Keratinocyte (primary cell): ENCODE results near the gene GALNT2. TPM values are rescaled to one million over a fixed set of nuclear protein-coding genes. Genes with fewer than 3 reads are reported as not detected.

ENCODE experiments used
- DNase-seq: peaks from one replicate; pipeline ENCODE4 v3.0.0-alpha.2; 2011; ENCODE audit warnings: low read depth, missing footprints, low spot score
- FAIRE-seq: peaks from 2 replicates; lab custom pipeline; 2011; peaks lifted over from hg19 to GRCh38; lab: Jason Lieb, UNC
- H2AFZ ChIP-seq: 2 replicates; pipeline ENCODE4 v1.6.0; 2012; ENCODE audit warnings: low read length, control low read depth, inconsistent platforms; ENCODE audit not compliant: control insufficient read depth
- H3K27ac ChIP-seq: 2 replicates; pipeline ENCODE4 v1.5.1; 2011; ENCODE audit warnings: low read length; ENCODE audit not compliant: control insufficient read depth, insufficient read depth
- H3K27me3 ChIP-seq: 3 replicates; pipeline ENCODE4 v1.6.0; 2011; ENCODE audit warnings: low read length; ENCODE audit not compliant: control insufficient read depth, insufficient read depth; ENCODE audit errors: extremely low read depth
- H3K36me3 ChIP-seq, 2 experiments: 2 replicates in 1 of 2; 3 replicates in 1 of 2; pipeline ENCODE4 v1.5.1; 2011; ENCODE audit warnings: low read length in 2 of 2, mild to moderate bottlenecking in 1 of 2; ENCODE audit not compliant: control insufficient read depth in 2 of 2, insufficient read depth in 2 of 2; ENCODE audit errors: extremely low read depth in 1 of 2
- H3K4me1 ChIP-seq: 3 replicates; pipeline ENCODE4 v1.5.1; 2011; ENCODE audit warnings: low read length; ENCODE audit not compliant: control insufficient read depth, insufficient read depth; ENCODE audit errors: extremely low read depth
- H3K4me2 ChIP-seq: 3 replicates; pipeline ENCODE4 v1.6.0; 2011; ENCODE audit warnings: low read depth, low read length; ENCODE audit not compliant: control insufficient read depth, insufficient read depth; ENCODE audit errors: extremely low read depth
- H3K4me3 ChIP-seq, 3 experiments: fragments of 200-600 bp in 1 of 3; sonication (generic) in 1 of 3; 2 replicates in 2 of 3; 3 replicates in 1 of 3; pipeline ENCODE4 v1.5.1; 2011 to 2016; ENCODE audit warnings: low read length in 3 of 3, mild to moderate bottlenecking in 3 of 3, control low read depth in 2 of 3, inconsistent platforms in 1 of 3, low read depth in 1 of 3, mixed read lengths in 1 of 3, mixed run types in 1 of 3, moderate library complexity in 1 of 3; ENCODE audit not compliant: control insufficient read depth in 2 of 3, insufficient read depth in 2 of 3; ENCODE audit errors: extremely low read depth in 1 of 3
- H3K79me2 ChIP-seq: 2 replicates; pipeline ENCODE4 v1.6.0; 2012; ENCODE audit warnings: low read length; ENCODE audit not compliant: control insufficient read depth, insufficient read depth
- H3K9ac ChIP-seq: 3 replicates; pipeline ENCODE4 v1.6.0; 2011; ENCODE audit warnings: low read length; ENCODE audit not compliant: control insufficient read depth, insufficient read depth; ENCODE audit errors: extremely low read depth
- H3K9me1 ChIP-seq: 3 replicates; pipeline ENCODE4 v1.6.0; 2011; ENCODE audit warnings: low read length; ENCODE audit not compliant: control insufficient read depth, insufficient read depth; ENCODE audit errors: extremely low read depth
- H3K9me3 ChIP-seq: 2 replicates; pipeline ENCODE4 v1.5.1; 2012; ENCODE audit warnings: low read depth, low read length; ENCODE audit not compliant: control insufficient read depth
- H4K20me1 ChIP-seq: 3 replicates; pipeline ENCODE4 v1.6.0; 2011; ENCODE audit warnings: low read length; ENCODE audit not compliant: control insufficient read depth, insufficient read depth; ENCODE audit errors: extremely low read depth
- CTCF ChIP-seq, 3 experiments: IDR thresholded peaks in 1 of 3; conservative IDR thresholded peaks in 1 of 3; optimal IDR thresholded peaks in 1 of 3; 2 replicates in 2 of 3; 3 replicates in 1 of 3; pipeline versions ENCODE3 to v1.5.1; 2011; ENCODE audit warnings: low read length in 3 of 3, mild to moderate bottlenecking in 3 of 3, moderate library complexity in 2 of 3, control low read depth in 1 of 3, inconsistent platforms in 1 of 3; ENCODE audit not compliant: insufficient read depth in 2 of 3; ENCODE audit errors: extremely low read depth in 1 of 3
- EZH2 ChIP-seq: IDR thresholded peaks from one replicate; pipeline ENCODE4 v1.6.1; 2012; ENCODE audit warnings: inconsistent platforms, mild to moderate bottlenecking, low read length, moderate library complexity
- dilution Hi-C: fragments of 300-500 bp; cut with MboI; formaldehyde crosslinking; loops from one replicate; pipeline ENCODE4 v1.7.0; 2020; ENCODE audit warnings: low sequenced_read_pairs; ENCODE audit not compliant: extremely low pct_ligation_motif_present
- polyA plus RNA-seq, 5 experiments: library from polyadenylated mRNA; depleted of rRNA in 3 of 5; stranded (reverse) in 3 of 5; stranded (forward) in 1 of 5; unstranded in 1 of 5; fragments of >200 nt; gene quantifications; 1 replicate in 1 of 5; 2 replicates in 3 of 5; 3 replicates in 1 of 5; pipeline versions ENCODE4 v1.2.1 to v1.2.3, GENCODE V29; 2011 to 2012; ENCODE audit warnings: missing spikeins in 2 of 5, low read depth in 1 of 5, low replicate concordance in 1 of 5

The GALNT2 gene
- polyA plus RNA-seq, 1 donor (not counting 4 experiments of a cell fraction or from before 2014, with no cell fraction given), result 61.7 TPM

GRCh38 chr1:230189824-230190223, 122.8 kb downstream of the GALNT2 start:
- Histone ChIP-seq H4K20me1 (peaks cover 13% of the 10 kb centered on the region), H3K4me1 (peaks cover 14% of the 10 kb centered on the region), H2AFZ (no peak overlapping the region), H3K4me2 (no peak overlapping the region), H3K9me1 (peaks cover 7% of the 10 kb centered on the region), H3K27me3 (no peaks in the 10 kb centered on the region), H3K4me3 (no peak overlapping the region), H3K9me3 (no peaks in the 10 kb centered on the region), H3K36me3 (peaks cover 7% of the 10 kb centered on the region in 2 experiments), H3K27ac (no peak overlapping the region), H3K79me2 (peaks cover 58% of the 10 kb centered on the region), H3K9ac (no peak overlapping the region)
- TF ChIP-seq EZH2 (no peak), CTCF (optimal IDR thresholded peaks at IDR 0.05 in 1 of 3, IDR thresholded peaks at IDR 0.05 in 1 of 3, conservative IDR thresholded peaks at IDR 0.05 in 1 of 3; ENCODE audit: extremely low read depth in 1 of 3, insufficient read depth in 2 of 3, low read length in 3 of 3) (no peak)
- DNase-seq (no peak), FAIRE-seq (no peak)
- dilution Hi-C loops, result no loop called here

- H3K9me3 ChIP-seq, result no peaks in the 10 kb centered on the region
- DNase-seq (no peak), FAIRE-seq (no peak)
- no peak overlapping the region for H2AFZ ChIP-seq
- peaks cover 61% of the 10 kb centered on the region for H3K79me2 ChIP-seq
- no peaks in the 10 kb centered on the region for H3K27me3 ChIP-seq
- dilution Hi-C loops, result no loop called here
- peaks cover 2% of the 10 kb centered on the region for H4K20me1 ChIP-seq
- peaks cover 7 to 8% of the 10 kb centered on the region in 2 experiments for H3K36me3 ChIP-seq
- H3K4me1 ChIP-seq, result peaks cover 4% of the 10 kb centered on the region
- peaks cover 8% of the 10 kb centered on the region for H3K9me1 ChIP-seq
- TF ChIP-seq CTCF (optimal IDR thresholded peaks at IDR 0.05 in 1 of 3, IDR thresholded peaks at IDR 0.05 in 1 of 3, conservative IDR thresholded peaks at IDR 0.05 in 1 of 3; ENCODE audit: extremely low read depth in 1 of 3, insufficient read depth in 2 of 3, low read length in 3 of 3), result no peak
- TF ChIP-seq EZH2, result no peak
- H3K27ac ChIP-seq, result no peak overlapping the region
- no peak overlapping the region for H3K9ac ChIP-seq
- no peak overlapping the region for H3K4me3 ChIP-seq
- no peak overlapping the region for H3K4me2 ChIP-seq
Measured at GRCh38 chr1:230191079-230191804, 124.2 kb downstream of the GALNT2 start.
